Posterior cingulate gyrus (tissue), 11 donors: Measurements from ENCODE around the gene LRRC15.
A peak's percentile ranks its signal among the peaks of the same experiment; 100 is the strongest.

Source experiments
- DNase-seq, 10 donors: peaks; one replicate each; pipeline versions ENCODE4 v3.0.0 to v3.0.0-alpha.2; 2020 to 2021; ENCODE audit warnings: mixed read lengths in 3 of 10
- intact Hi-C: fragments of 100-400 bp; cut with DNase I; formaldehyde crosslinking; loops from one replicate; pipeline ENCODE4 v1.15.1; 2023

The LRRC15 gene

DNA sequence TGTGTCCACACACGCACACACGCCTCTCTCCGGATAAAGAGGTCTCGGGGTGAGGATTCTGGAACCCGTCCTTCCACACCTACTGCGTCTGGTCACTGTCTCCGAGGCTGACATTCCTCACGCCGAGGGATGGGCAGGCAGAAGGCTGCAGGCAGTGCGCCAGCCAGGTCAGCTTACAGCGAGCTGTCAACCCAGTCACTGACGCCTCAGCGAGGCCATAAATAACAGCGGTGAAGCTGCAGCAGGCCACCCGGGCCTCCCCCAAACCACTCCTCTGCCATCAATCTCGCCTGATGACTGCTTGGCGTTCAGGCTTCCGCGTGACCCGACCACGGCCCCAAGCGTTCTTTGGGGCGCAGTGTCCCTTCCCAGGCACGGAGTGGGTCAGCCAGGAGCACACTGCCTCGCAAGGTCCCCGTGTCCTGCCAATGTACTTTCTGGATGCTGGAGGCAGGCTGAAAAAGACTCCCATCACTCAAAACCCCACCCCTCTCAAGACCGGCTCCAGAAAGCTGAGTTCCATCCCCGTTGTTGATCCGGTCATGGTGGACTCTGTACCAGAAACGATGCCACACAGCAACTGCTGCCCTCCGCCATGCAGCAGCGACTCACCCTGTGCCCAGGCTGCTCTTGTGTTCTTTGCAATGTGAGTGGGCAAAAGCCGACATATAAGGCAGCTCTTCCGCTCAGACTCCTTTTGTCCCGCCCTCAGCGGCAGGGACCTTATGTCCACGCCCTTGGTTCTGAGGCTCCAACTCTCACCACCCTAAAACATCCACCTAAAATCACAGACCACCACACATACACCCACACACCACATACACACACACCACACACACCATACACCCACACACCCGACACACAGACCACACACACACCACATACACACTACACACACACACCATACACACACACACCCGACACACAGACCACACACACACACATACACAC is 45.5 kb downstream of the LRRC15 start:
- DNase-seq = peak in 3 of 10 donors; percentile 60 to 76 (median 72)
- intact Hi-C loops = no loop called here

DNA sequence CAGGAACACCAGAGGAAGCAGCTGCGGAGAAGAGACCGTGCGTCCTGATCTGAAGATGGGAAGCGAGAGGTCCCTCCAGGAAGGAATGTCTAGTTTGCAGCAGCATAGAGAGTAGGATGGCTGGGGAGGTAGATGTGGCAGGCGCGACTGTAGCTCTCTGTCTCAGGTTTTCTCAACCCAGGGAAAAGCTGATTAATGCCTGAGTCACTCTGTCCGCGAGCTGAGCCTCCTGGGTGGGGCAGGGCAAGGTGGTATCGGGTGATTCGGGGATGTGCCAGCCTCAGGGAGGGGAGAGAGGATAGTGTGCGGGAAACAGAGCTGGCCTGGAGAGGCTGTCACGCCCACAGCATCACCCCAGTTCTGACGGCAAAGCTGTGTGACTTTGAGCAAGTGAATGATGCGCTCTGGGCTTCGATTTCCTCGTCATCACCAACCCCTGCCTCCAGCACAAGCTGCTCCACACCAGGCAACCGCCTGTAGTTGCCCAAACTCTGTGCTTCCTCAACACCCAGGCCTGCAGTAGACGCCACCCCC is 46.8 kb downstream of the LRRC15 start:
- intact Hi-C loops = no loop called here
- peak in 3 of 10 donors; percentile 23 to 30 (median 27) for DNase-seq

- DNase-seq = peak in 2 of 10 donors; percentile 30 to 51
- intact Hi-C loops = no loop called here
Measured at GRCh38 chr3:194321693-194322640, 47.6 kb downstream of the LRRC15 start.

- intact Hi-C loops = no loop called here
- DNase-seq = peak in 2 of 10 donors; percentile 18 to 78
Measured at GRCh38 chr3:194320744-194321243, 48.7 kb downstream of the LRRC15 start.

- peak in 2 of 10 donors; percentile 12 to 14 for DNase-seq
Measured at GRCh38 chr3:194320100-194320499, 49.4 kb downstream of the LRRC15 start.

DNA sequence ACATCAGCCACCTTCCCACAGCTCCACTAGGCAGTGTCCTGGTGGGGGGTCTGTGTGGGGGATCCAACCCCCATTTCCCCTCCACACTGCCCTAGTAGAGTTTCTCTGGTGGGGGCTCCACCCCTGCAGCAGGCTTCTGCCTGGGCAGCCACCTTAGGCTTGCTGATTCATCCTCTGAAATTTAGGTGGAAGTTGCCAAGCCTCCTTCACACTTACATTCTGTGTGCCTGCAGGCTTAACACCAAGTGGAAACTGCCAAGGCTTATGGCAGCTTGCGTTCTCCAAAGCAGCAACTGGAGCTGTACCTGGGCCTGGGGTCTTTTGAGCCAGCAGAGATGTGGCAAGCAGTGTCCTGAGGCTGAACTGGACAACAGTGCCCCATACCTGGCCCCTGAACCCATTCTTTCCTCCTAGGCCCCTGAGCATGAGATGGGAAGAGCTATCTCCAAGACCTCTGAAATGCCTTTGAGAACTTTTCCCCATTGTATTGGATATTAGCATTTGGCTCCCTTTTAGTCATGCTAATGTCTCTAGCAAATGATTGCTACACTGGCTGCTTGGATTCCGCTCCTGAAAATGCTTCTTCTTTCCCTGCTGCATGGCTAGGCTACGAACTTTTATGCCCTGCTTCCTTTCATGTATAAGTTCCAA is 50.9 kb downstream of the LRRC15 start:
- DNase-seq = peak in 2 of 10 donors; percentile 21 to 57
- intact Hi-C loops = loop anchor here (5.0 to 10.0 kb wide), 4 partner anchors 46 to 354 kb away; no protein-coding TSS in a partner anchor

More at GRCh38 chr3:194320100-194320499, 49.4 kb downstream of the LRRC15 start:
- intact Hi-C loops = no loop called here

DNA sequence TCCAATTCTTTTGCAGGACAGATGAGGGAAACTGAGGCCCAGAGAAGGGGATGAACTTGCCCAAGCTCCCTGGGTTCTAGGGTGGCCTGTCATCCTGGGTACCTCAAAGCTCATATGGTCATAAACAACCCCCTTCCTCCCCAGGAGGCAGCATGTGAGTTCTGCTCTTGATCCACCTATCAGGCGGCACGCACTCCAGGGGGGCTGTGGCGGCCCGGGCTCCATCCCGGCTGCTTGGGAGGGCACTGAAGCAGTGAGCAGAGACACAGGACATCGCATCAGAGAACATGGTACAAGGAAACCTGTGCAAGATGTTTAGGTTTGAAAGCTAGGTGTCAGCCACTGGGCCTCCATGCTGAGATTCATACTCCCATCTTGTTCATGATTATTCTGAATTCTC is 52.6 kb downstream of the LRRC15 start:
- intact Hi-C loops = loop anchor here (5.0 to 10.0 kb wide), 4 partner anchors 45 to 352 kb away; no protein-coding TSS in a partner anchor
- peak in 2 of 10 donors; percentile 38 to 47 for DNase-seq

- intact Hi-C loops = loop anchor here (1.0 to 10.0 kb wide), 7 partner anchors 44 to 651 kb away; no protein-coding TSS in a partner anchor
- DNase-seq = peak in 2 of 10 donors; percentile 62 to 68
Measured at GRCh38 chr3:194315965-194316361, 53.6 kb downstream of the LRRC15 start.

GRCh38 chr3:194315088-194315964 is 54.2 kb downstream of the LRRC15 start:
- peak; percentile 74 to 98 (median 88) for DNase-seq
- intact Hi-C loops = loop anchor here (1.0 to 10.0 kb wide), 7 partner anchors 43 to 651 kb away; no protein-coding TSS in a partner anchor

GRCh38 chr3:194314388-194315068 is 55.0 kb downstream of the LRRC15 start:
- peak in 2 of 10 donors; percentile 61 to 66 for DNase-seq
- intact Hi-C loops = loop anchor here (1.0 to 10.0 kb wide), 7 partner anchors 42 to 650 kb away; no protein-coding TSS in a partner anchor

DNA sequence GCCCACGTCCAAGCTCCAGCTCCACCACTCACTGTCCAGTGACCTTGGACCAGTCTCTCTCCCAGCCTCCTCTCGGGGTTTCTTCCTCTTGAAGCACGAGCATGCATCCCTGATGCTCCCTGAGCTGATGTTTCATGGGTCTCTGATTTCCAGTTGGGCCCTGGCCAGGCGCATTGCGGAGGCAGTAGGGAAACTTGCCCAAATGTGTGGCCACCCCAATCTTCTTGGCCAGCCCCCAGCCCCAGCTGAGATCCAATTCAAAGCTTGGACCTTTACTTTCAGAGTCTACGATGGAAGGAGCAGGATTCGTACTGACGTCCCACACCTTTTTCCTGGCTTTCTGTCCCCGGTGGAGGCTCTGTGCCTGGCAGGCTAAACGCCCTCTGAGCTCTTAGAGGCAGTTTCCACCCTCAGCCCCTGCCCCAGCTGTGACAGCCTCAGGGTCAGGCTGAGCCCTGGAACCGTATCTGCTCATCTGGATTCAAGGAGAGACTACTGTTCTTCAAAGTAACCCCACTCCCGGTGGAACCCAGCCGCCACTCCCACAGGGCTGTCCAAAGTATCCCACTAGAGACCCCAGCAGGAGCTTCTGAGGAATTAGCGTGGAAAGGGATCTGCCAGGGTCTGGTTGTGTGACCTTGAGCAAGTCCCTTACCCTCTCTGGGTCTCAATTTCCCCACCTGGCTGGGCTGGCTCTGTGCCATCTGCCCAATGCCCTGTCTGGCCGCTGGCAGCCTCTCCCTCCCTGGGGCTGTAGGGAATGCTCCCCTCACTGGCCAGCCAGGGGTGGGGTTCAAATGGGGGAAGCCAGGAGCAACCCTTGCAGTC is 55.8 kb downstream of the LRRC15 start:
- DNase-seq = peak in 4 of 10 donors; percentile 25 to 81 (median 76)
- intact Hi-C loops = loop anchor here (2.0 to 10.0 kb wide), 4 partner anchors 239 to 649 kb away; no protein-coding TSS in a partner anchor

DNA sequence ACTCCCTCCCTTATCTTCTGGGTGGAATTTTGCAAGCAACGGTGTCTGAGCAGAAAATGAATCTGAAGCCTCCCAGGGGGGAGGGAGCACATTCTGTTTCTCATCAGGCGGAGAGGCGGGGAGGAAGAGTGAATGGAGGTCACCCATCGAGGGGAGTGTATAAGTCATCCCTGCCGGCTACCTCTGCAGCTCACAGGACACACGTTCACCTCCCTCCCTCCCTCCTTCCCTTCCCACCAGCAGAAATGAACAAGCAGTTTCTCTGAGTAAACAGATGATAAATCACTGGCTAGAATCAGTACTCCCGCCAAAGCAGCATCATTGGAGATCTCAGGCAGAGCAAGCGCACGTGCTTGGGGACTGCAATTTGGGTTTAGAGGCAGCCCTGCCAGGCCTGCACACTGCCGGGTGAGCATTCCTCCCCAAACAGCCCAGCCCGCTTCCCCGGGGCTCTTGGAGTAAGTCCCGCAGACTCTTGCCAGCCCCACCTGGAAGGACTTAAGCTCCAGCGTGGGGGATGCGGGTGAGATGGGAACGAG is 56.7 kb downstream of the LRRC15 start:
- intact Hi-C loops = loop anchor here (10.0 kb wide), 2 partner anchors 238 to 348 kb away; no protein-coding TSS in a partner anchor
- DNase-seq = peak in 6 of 10 donors; percentile 30 to 90 (median 70)

DNA sequence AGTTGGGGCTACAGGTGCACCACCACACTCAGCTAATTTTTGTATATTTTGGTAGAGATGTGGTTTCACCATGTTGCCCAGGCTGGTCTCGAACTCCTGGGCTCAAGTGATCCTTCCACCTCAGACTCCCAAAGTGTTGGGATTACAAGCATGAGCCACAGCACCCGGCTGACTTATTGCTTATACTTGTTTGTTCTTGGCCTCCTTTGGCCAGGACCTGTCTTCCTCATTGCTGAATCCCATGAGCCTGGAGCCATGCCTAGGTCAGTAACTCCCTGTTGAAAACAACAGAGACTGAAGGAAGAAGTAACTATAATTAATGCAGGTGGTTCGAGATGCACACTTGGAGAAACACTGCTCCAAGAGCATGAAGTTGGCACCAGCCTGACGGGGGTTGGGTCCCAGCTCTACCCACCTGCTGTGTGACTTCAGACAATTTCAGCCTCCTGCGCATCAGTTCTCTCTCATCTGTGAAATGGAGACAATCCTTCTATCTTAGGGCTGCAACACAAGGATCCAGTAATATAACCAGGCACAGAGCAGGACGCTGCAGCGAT is 57.3 kb downstream of the LRRC15 start:
- intact Hi-C loops = loop anchor here (10.0 kb wide), 2 partner anchors 237 to 347 kb away; no protein-coding TSS in a partner anchor

GRCh38 chr3:194311000-194311399 is 58.5 kb downstream of the LRRC15 start:
- intact Hi-C loops = loop anchor here (10.0 kb wide), 2 partner anchors 236 to 346 kb away; no protein-coding TSS in a partner anchor
- DNase-seq = no peak

More for the DNA sequence above, 57.3 kb downstream of the LRRC15 start:
- DNase-seq = peak in 2 of 10 donors; percentile 54 to 66

DNA sequence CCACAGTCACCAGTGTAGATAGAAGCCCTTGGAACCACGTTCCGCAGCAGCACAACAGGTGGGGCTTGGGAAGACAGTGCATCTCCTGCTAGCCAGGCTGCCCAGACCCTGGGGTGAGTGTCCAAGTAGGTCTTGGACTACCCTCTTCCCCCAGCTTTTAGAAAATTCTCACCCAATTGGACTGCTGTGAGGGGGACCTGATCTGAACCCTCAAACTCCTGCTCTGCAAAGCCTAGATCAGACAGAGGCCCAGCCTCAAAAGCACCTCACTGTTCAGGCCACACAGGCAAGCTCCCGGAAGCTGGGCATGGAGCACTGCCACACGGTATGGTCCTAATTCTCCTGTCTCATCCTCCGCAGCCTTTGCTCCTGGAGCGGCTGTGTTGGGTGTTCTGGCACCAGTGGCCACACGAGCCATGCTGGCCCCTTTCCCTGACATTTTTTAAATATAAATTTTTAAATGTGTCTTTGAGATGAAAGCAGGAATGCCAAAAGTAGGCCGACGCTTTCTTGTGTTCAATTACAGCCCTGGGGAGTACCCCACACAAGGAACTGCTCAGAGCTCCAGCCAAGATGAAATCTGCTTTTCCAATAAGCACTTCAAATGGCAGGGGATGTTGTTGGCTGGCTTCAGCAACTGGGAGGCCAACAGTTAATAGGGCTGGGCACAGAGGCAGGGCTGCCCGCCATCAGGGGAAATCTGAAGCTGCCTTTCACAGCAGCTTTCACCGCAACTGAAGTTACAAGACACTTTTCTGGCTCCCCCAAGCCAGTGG is 59.3 kb downstream of the LRRC15 start:
- intact Hi-C loops = loop anchor here (10.0 kb wide), 2 partner anchors 235 to 345 kb away; no protein-coding TSS in a partner anchor
- peak in 1 of 10 donors; percentile 73 for DNase-seq
